GM12874 (cell line): ENCODE measurements around the gene SHKBP1.

Experiments
- TF ChIP-seq, protein P1 (sequence below): IDR thresholded peaks from 2 replicates; pipeline ENCODE4 v1.5.1; 2011; ENCODE audit warnings: low read depth, mild to moderate bottlenecking, control low read depth, low read length, moderate library complexity; ENCODE audit not compliant: insufficient read depth

The SHKBP1 gene

DNA sequence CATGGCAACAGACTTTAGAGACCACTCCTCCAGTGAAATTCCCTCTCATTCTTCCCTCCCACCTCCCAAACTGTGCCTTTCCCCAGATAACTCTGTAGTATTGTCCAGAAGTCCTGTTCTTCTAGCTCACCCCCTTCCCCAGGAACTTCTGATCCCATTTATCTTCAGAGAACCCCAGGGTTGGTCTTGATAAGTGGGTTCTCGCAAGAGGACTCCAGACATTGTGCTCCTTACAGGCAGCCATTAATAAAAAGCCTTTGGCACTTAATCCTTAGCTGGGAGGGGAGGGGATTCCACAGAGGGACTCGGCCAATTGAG lies 26.4 kb downstream of the SHKBP1 start:
- TF ChIP-seq, protein P1, sequence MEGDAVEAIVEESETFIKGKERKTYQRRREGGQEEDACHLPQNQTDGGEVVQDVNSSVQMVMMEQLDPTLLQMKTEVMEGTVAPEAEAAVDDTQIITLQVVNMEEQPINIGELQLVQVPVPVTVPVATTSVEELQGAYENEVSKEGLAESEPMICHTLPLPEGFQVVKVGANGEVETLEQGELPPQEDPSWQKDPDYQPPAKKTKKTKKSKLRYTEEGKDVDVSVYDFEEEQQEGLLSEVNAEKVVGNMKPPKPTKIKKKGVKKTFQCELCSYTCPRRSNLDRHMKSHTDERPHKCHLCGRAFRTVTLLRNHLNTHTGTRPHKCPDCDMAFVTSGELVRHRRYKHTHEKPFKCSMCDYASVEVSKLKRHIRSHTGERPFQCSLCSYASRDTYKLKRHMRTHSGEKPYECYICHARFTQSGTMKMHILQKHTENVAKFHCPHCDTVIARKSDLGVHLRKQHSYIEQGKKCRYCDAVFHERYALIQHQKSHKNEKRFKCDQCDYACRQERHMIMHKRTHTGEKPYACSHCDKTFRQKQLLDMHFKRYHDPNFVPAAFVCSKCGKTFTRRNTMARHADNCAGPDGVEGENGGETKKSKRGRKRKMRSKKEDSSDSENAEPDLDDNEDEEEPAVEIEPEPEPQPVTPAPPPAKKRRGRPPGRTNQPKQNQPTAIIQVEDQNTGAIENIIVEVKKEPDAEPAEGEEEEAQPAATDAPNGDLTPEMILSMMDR, result no peak

GRCh38 chr19:40603389-40604170 lies 26.9 kb downstream of the SHKBP1 start:
- TF ChIP-seq, protein P1, result no peak

DNA sequence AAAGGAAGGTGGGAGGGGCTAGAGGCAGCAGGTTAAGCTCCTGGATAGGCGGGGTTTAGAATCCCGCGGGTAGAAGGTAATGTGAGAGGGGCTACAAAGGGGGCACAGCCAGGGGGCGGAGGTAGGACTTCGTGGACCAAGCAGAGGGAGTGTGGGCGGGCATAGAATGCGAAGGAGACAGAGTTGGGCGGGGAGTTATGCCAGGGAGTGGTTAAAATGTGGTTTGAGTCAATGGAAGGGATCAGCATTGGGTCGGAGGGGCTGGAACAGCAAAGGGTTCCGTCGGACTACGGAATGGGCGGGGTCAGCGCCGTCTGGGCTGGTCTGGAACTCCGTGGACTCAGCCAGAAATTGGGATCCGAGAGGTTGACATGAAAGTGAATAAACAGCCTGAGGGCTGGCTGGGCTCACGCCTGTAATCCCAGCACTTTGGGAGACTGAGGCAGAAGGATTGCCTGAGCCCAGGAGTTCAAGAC lies 27.5 kb downstream of the SHKBP1 start:
- TF ChIP-seq, protein P1, result no peak

GRCh38 chr19:40604647-40605215 lies 28.1 kb downstream of the SHKBP1 start:
- TF ChIP-seq, protein P1, result no peak

DNA sequence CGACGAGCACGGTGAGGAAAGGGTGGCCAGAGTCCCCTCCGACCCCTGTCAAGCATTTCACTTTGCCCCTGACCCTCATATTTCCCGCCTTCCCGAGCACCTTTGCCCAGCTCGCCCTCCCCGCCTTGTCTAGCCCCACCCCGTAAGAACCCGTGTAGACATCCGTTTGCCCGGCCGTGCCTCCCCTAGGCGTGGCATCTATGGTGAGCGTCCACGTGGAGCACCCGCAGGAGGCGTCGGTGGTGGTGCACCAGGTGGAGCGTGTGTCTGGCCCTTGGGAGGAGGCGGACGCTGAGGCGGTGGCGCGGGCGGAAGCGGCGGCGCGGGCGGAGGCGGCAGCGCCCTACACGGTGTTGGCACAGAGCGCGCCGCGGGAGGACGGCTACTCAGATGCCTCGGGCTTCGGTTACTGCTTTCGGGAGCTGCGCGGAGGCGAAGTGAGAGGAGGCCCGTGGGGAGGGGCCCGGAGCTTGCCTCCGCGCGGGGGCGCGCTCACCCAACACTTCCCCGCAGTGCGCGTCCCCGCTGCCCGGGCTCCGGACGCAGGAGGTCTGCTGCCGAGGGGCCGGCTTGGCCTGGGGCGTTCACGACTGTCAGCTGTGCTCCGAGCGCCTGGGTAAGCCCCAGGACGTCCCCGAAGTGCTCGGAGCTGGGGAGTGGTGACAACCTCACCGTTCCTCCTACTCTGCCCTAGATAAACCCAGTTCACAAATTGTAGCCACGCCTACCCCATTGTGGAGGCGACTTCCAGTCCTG lies 28.7 kb downstream of the SHKBP1 start:
- TF ChIP-seq, protein P1, result peak; percentile 52

DNA sequence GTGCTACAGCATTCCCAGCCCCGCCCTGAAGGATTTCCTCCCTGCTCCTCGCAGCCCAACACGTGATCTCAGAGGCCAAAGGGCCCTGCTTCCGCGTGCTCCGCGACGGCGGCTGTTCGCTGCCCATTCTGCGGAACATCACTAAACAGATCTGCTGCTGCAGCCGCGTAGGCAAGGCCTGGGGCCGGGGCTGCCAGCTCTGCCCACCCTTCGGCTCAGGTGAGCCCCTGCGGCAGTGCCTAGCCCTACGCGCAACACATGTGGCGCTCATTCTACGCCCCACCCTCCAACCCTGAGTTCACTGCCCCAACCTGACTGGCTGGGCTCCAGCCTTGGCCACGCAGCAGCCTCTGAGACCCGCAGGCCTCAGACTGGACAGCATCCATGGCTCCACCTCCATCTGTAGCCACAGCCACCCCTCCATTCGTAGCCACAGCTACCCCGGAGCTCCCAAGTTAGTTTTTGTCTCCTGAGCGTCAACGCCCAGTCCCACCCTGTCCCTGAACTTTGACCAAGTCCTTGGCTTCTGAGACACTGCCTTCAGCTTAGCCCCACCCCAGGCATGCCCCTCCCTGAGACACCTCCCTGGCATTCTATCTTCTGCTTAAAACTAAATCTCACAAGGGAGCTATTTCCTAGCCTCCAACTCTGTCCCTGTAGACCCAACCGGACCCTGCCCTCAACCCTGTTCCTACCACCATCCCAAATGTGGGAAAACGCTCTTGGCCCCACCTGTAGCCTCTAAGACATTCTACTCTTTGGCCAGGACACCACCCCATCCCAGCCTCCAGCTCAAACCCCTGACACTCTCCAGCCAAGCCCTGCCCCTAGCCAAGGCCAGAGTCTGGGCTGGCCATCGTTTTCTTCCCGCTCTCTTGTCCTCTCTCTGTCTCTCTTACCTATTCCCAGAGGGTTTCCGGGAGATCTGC lies 30.9 kb downstream of the SHKBP1 start:
- TF ChIP-seq, protein P1, result no peak
